NB4 (cell line): ENCODE data around the gene CMIP.
"Not testable (repeated sequence)": the region's sequence is repeated elsewhere in the genome, so short reads cannot be mapped to it uniquely, and the experiment has no call there.

ENCODE experiments used
- DNase-seq: peaks from one replicate; pipeline ENCODE4 v3.0.0; 2010; ENCODE audit warnings: low read depth
- H3K4me3 ChIP-seq: one replicate; pipeline ENCODE4 v1.5.1; 2011; ENCODE audit warnings: mild to moderate bottlenecking, low read depth, low read length, moderate library complexity
- CTCF ChIP-seq: IDR thresholded peaks from one replicate; pipeline ENCODE4 v1.5.1; 2012; ENCODE audit warnings: low read depth, low read length
- MYC ChIP-seq: IDR thresholded peaks from 2 replicates; pipeline ENCODE4 v1.6.1; 2011; ENCODE audit warnings: low read depth, low read length
- POLR2A ChIP-seq: IDR thresholded peaks from 2 replicates; pipeline ENCODE4 v1.6.1; 2011; ENCODE audit warnings: mild to moderate bottlenecking; ENCODE audit not compliant: insufficient read length; ENCODE audit errors: extremely low read depth
- TF ChIP-seq, protein P1 (sequence below): IDR thresholded peaks from 2 replicates; pipeline ENCODE4 v1.6.1; 2011; ENCODE audit warnings: low read depth, low read length

The CMIP gene

DNA sequence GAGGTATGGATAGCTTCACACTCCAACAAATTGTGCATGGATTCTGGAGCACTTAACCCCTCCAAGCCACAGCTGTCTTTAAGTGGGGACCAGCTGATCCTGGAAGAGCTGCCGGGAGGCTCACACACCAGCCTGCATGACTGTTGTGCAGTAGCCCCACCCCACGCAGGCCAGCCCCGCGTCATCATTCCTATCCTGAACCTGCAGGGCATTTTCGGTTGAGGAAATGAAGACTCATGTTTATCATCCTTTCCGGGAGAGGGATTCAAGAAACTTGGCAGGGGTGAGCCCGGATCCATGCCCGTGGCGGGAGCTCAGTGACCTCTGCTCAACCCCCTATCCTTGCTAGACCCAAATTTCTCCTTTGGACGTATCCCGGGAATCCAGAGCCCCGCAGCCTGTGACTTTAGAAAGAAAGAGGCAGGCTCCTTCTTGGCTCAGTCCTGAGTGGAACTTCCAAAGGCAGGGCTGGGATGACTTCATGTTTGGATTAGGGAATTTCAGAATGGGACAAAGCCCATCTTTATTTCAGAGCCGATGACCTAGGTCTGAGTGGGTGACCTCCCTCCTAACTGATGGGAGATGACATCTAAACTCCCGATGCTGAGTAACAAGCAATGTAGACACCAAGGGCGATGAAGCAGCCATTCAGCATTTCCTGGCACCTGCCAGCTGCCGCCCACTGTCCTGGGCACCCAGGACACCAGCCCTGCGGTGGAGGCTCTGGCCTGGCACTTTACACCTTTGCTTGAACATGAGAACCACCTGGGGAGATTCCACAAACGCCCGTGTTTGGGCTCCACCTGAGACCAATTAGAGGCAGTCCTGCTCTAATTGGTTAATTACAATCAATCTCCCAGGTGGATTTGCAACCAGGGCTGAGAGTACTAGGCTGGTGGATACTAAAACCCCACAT is 43.3 kb upstream of the CMIP start:
- DNase-seq: no peak

DNA sequence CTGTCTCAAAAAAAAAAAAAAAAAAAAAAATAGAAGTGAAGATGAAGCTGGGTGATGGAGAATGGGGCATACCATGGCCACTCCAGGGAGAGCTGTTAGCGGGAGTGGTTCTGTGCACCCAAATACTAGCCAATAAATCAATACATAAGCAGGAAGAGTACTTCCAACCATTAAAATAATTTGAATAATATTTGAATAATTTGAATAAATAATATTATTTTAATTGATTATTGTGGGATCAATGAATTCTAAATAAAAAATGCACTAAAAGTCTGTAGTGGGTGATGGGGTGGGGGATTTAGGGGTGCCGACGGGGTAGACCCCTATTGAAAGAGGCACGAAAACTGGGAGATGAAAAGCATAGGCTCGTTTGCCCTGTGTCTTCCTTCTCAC is 41.4 kb upstream of the CMIP start:
- TF ChIP-seq, protein P1, sequence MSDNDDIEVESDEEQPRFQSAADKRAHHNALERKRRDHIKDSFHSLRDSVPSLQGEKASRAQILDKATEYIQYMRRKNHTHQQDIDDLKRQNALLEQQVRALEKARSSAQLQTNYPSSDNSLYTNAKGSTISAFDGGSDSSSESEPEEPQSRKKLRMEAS: no peak
- TF ChIP-seq CTCF (no peak), MYC (no peak), POLR2A (no peak)
- no peak overlapping the region for H3K4me3 ChIP-seq
- DNase-seq: no peak

More for the DNA sequence above, 43.3 kb upstream of the CMIP start:
- H3K4me3 ChIP-seq: no peak overlapping the region
- TF ChIP-seq CTCF (no peak), MYC (no peak), POLR2A (no peak)
- TF ChIP-seq, protein P1: no peak

- no peak overlapping the region for H3K4me3 ChIP-seq
- TF ChIP-seq MYC (peak; percentile 40; the same call in 1 of the 2 replicates), POLR2A (no peak), CTCF (peak; percentile 83)
- TF ChIP-seq, protein P1: peak; percentile 55; the same call in 1 of the 2 replicates
- DNase-seq: peak; percentile 89
Observed at GRCh38 chr16:81403601-81404391, 40.8 kb upstream of the CMIP start.

GRCh38 chr16:81405002-81405401 is 39.6 kb upstream of the CMIP start:
- DNase-seq: not testable (repeated sequence)

GRCh38 chr16:81405702-81406113 is 38.9 kb upstream of the CMIP start:
- no peak for TF ChIP-seq POLR2A
- no peak for TF ChIP-seq CTCF
- no peak for TF ChIP-seq MYC
- TF ChIP-seq, protein P1: no peak
- DNase-seq: no peak
- no peak overlapping the region for H3K4me3 ChIP-seq

More at GRCh38 chr16:81405002-81405401, 39.6 kb upstream of the CMIP start:
- not testable (repeated sequence) for H3K4me3 ChIP-seq

- H3K4me3 ChIP-seq: no peak overlapping the region
- DNase-seq: no peak
- TF ChIP-seq CTCF (no peak), POLR2A (no peak), MYC (no peak)
- TF ChIP-seq, protein P1: no peak
Observed at GRCh38 chr16:81408409-81408950, 36.1 kb upstream of the CMIP start.
